Breast epithelium (tissue), 3 donors: ENCODE results near the gene IGSF9.

Experiments
- CTCF ChIP-seq, 3 donors: fragments of 450-650 bp; IDR thresholded peaks; one replicate each; pipeline ENCODE4 v1.5.1; 2016 to 2017; ENCODE audit warnings: antibody characterized with exemption in 3 of 3, mild to moderate bottlenecking in 3 of 3, moderate library complexity in 3 of 3
- POLR2A ChIP-seq: fragments of 450-650 bp; IDR thresholded peaks from one replicate; pipeline ENCODE4 v1.6.1; 2016; ENCODE audit warnings: antibody characterized with exemption, mild to moderate bottlenecking, moderate library complexity
- POLR2AphosphoS5 ChIP-seq, 3 donors: sonication (generic); formaldehyde crosslinking; IDR thresholded peaks; one replicate each; pipeline ENCODE4 v1.6.1; 2017; ENCODE audit warnings: antibody characterized with exemption in 3 of 3

- TF ChIP-seq POLR2AphosphoS5 (IDR thresholded peaks at IDR 0.05) (no peak), POLR2A (no peak), CTCF (IDR thresholded peaks at IDR 0.05) (no peak)
These were observed 2.7 kb downstream of the IGSF9 start for GRCh38 chr1:159942632-159943277.
